AG10803 (cell line): ENCODE measurements around the gene RXFP1.

Source experiments
- DNase-seq: peaks from one replicate; pipeline ENCODE4 v3.0.0; 2010; ENCODE audit warnings: low read depth
- H3K4me3 ChIP-seq: 2 replicates; pipeline ENCODE4 v1.5.1; 2011; ENCODE audit warnings: mild to moderate bottlenecking, low read length, control low read depth
- CTCF ChIP-seq: conservative IDR thresholded peaks from 2 replicates; pipeline ENCODE4 v1.5.1; 2011; ENCODE audit warnings: mild to moderate bottlenecking, low read length, control low read depth, inconsistent platforms

Gene RXFP1

GRCh38 chr4:158667651-158668198 is 146.0 kb downstream of the RXFP1 start:
- H3K4me3 ChIP-seq, result no peak overlapping the region
- TF ChIP-seq CTCF, result peak; percentile 71
- peak; percentile 45 for DNase-seq

GRCh38 chr4:158669310-158669709 is 147.6 kb downstream of the RXFP1 start:
- no peak for TF ChIP-seq CTCF
- H3K4me3 ChIP-seq, result no peak overlapping the region
- no peak for DNase-seq

GRCh38 chr4:158670975-158671664 is 149.4 kb downstream of the RXFP1 start:
- peak overlapping the region; percentile 98 for H3K4me3 ChIP-seq
- TF ChIP-seq CTCF, result no peak
- peak; percentile 81 for DNase-seq

GRCh38 chr4:158671665-158671914 is 149.9 kb downstream of the RXFP1 start, which contains the start of gene C4orf46:
TSS of gene C4orf46 (minus strand) at chr4:158671887. CDS start at chr4:158671801, 86 bp downstream.
- DNase-seq, result no peak
- peak within 1 kb of the TSS; percentile 98 for H3K4me3 ChIP-seq
- no peak for TF ChIP-seq CTCF

- peak; percentile 99 for DNase-seq
- H3K4me3 ChIP-seq, result peak within 1 kb of the TSS; percentile 98
- peak; percentile 54 for TF ChIP-seq CTCF
Measured at GRCh38 chr4:158671915-158672806, 150.5 kb downstream of the RXFP1 start, which contains the start of gene ETFDH. TSS of gene ETFDH (plus strand) at chr4:158672296. CDS start at chr4:158672457, 161 bp downstream.

GRCh38 chr4:158673633-158674032 is 152.0 kb downstream of the RXFP1 start:
- no peak for TF ChIP-seq CTCF
- no peak for DNase-seq
- no peak overlapping the region for H3K4me3 ChIP-seq
